Loucy (cell line): ENCODE measurements around the gene TMEM87B.

Source experiments
- H2AFZ ChIP-seq: fragments of 200-600 bp; sonication (generic); 2 replicates; pipeline ENCODE4 v1.6.0; 2016; ENCODE audit warnings: antibody characterized with exemption, mild to moderate bottlenecking, low read length, moderate library complexity
- H3F3A ChIP-seq: fragments of 200-600 bp; 2 replicates; pipeline ENCODE4 v1.6.0; 2016; ENCODE audit warnings: antibody characterized with exemption, low read depth, mild to moderate bottlenecking
- H3K27me3 ChIP-seq: fragments of 200-600 bp; sonication (generic); 2 replicates; pipeline ENCODE4 v1.6.1; 2014; ENCODE audit warnings: low read length, mild to moderate bottlenecking; ENCODE audit not compliant: insufficient read depth, poor library complexity, severe bottlenecking
- H3K36me3 ChIP-seq: fragments of 200-600 bp; sonication (generic); 2 replicates; pipeline ENCODE4 v1.6.1; 2016; ENCODE audit warnings: low read length; ENCODE audit not compliant: insufficient read depth
- H3K4me1 ChIP-seq: fragments of 200-600 bp; sonication (generic); 2 replicates; pipeline ENCODE4 v1.5.1; 2014; ENCODE audit warnings: low read length, mild to moderate bottlenecking; ENCODE audit not compliant: insufficient read depth, poor library complexity, severe bottlenecking
- H3K4me2 ChIP-seq: fragments of 200-600 bp; sonication (generic); 2 replicates; pipeline ENCODE4 v1.6.0; 2014; ENCODE audit warnings: antibody characterized with exemption, low read length, low read depth, mild to moderate bottlenecking; ENCODE audit not compliant: poor library complexity, severe bottlenecking
- H3K4me3 ChIP-seq: fragments of 200-600 bp; sonication (generic); 2 replicates; pipeline ENCODE4 v1.5.1; 2014; ENCODE audit warnings: low read length, mild to moderate bottlenecking, mixed read lengths; ENCODE audit not compliant: poor library complexity, severe bottlenecking
- H3K79me2 ChIP-seq: fragments of 200-600 bp; sonication (generic); 2 replicates; pipeline ENCODE4 v1.6.1; 2014; ENCODE audit warnings: low read length; ENCODE audit not compliant: insufficient read depth
- H3K9ac ChIP-seq: fragments of 200-600 bp; sonication (generic); 2 replicates; pipeline ENCODE4 v1.6.0; 2014; ENCODE audit warnings: mild to moderate bottlenecking, low read depth, low read length, moderate library complexity; ENCODE audit not compliant: poor library complexity, severe bottlenecking
- H3K9me2 ChIP-seq: fragments of 200-600 bp; sonication (generic); replicated peaks from 2 replicates; pipeline ENCODE4 v1.6.1; 2016; ENCODE audit warnings: low read depth, low read length, mixed read lengths
- H3K9me3 ChIP-seq: fragments of 200-600 bp; sonication (generic); 2 replicates; pipeline ENCODE4 v1.6.1; 2014; ENCODE audit warnings: mild to moderate bottlenecking, antibody characterized with exemption, low read length, low read depth; ENCODE audit not compliant: insufficient read depth
- H4K20me1 ChIP-seq: fragments of 200-600 bp; sonication (generic); 2 replicates; pipeline ENCODE4 v1.6.0; 2014; ENCODE audit warnings: antibody characterized with exemption, low read length, mild to moderate bottlenecking; ENCODE audit not compliant: insufficient read depth, poor library complexity, severe bottlenecking
- CTCF ChIP-seq: fragments of 200-600 bp; sonication (generic); conservative IDR thresholded peaks from 2 replicates; pipeline ENCODE4 v1.5.1; 2014; ENCODE audit warnings: mild to moderate bottlenecking, antibody characterized with exemption, low read length
- EZH2phosphoT487 ChIP-seq: fragments of 200-600 bp; IDR thresholded peaks from 2 replicates; pipeline ENCODE4 v1.6.1; 2018; ENCODE audit warnings: antibody characterized with exemption, mild to moderate bottlenecking, moderate library complexity, borderline replicate concordance

The TMEM87B gene

GRCh38 chr2:112161431-112162145, 106.5 kb downstream of the TMEM87B start:
- no peak overlapping the region for H2AFZ ChIP-seq
- TF ChIP-seq CTCF: no peak
- TF ChIP-seq EZH2phosphoT487: no peak
- no peaks in the 10 kb centered on the region for H3K27me3 ChIP-seq
- no peaks in the 10 kb centered on the region for H3K9me2 ChIP-seq
- H3F3A ChIP-seq: no peaks in the 10 kb centered on the region
- no peak overlapping the region for H3K4me2 ChIP-seq
- H3K4me3 ChIP-seq: no peak overlapping the region
- no peaks in the 10 kb centered on the region for H3K79me2 ChIP-seq
- no peak overlapping the region for H3K9ac ChIP-seq
- H3K9me3 ChIP-seq: no peaks in the 10 kb centered on the region
- no peaks in the 10 kb centered on the region for H3K36me3 ChIP-seq
- no peaks in the 10 kb centered on the region for H4K20me1 ChIP-seq
- H3K4me1 ChIP-seq: no peaks in the 10 kb centered on the region

GRCh38 chr2:112162341-112162740, 107.3 kb downstream of the TMEM87B start:
- H3K79me2 ChIP-seq: no peaks in the 10 kb centered on the region
- H3K4me3 ChIP-seq: no peak overlapping the region
- H3K27me3 ChIP-seq: no peaks in the 10 kb centered on the region
- TF ChIP-seq CTCF: no peak
- TF ChIP-seq EZH2phosphoT487: no peak
- H3K36me3 ChIP-seq: no peaks in the 10 kb centered on the region
- no peaks in the 10 kb centered on the region for H3K9me3 ChIP-seq
- H3K9me2 ChIP-seq: no peaks in the 10 kb centered on the region
- no peak overlapping the region for H3K9ac ChIP-seq
- H4K20me1 ChIP-seq: no peaks in the 10 kb centered on the region
- no peak overlapping the region for H2AFZ ChIP-seq
- no peak overlapping the region for H3K4me2 ChIP-seq
- no peaks in the 10 kb centered on the region for H3F3A ChIP-seq
- H3K4me1 ChIP-seq: no peaks in the 10 kb centered on the region

GRCh38 chr2:112162956-112163355, 107.9 kb downstream of the TMEM87B start:
- Histone ChIP-seq H3K9me2 (no peaks in the 10 kb centered on the region), H3F3A (no peaks in the 10 kb centered on the region), H3K4me3 (no peak overlapping the region), H3K36me3 (no peaks in the 10 kb centered on the region), H3K9me3 (no peaks in the 10 kb centered on the region), H3K27me3 (no peaks in the 10 kb centered on the region), H4K20me1 (no peaks in the 10 kb centered on the region), H2AFZ (no peak overlapping the region), H3K4me1 (no peaks in the 10 kb centered on the region), H3K79me2 (no peaks in the 10 kb centered on the region), H3K4me2 (no peak overlapping the region), H3K9ac (no peak overlapping the region)
- TF ChIP-seq CTCF: no peak
